Vagina (tissue), 2 donors: ENCODE measurements around the gene DNAJC4.

Experiments used
- CTCF ChIP-seq, 3 experiments: fragments of 450-650 bp in 2 of 3; fragments of 200-600 bp in 1 of 3; sonication (generic) in 1 of 3; IDR thresholded peaks; one replicate each; pipeline ENCODE4 v1.5.1; 2017 to 2019; ENCODE audit warnings: antibody characterized with exemption in 3 of 3, mild to moderate bottlenecking in 2 of 3, moderate library complexity in 2 of 3
- POLR2A ChIP-seq, 2 donors: fragments of 450-650 bp; IDR thresholded peaks; one replicate each; pipeline ENCODE4 v1.6.1; 2017; ENCODE audit warnings: antibody characterized with exemption in 2 of 2, mild to moderate bottlenecking in 2 of 2, moderate library complexity in 2 of 2

- no peak for TF ChIP-seq CTCF (IDR thresholded peaks at IDR 0.05)
- peak in 1 of 2 donors; percentile 43 for TF ChIP-seq POLR2A (IDR thresholded peaks at IDR 0.05)
Observed at GRCh38 chr11:64233913-64234586, 3.7 kb downstream of the DNAJC4 start, which contains the start of gene VEGFB.
